ENCODE results near the gene ABLIM2.

The ABLIM2 gene

DNA sequence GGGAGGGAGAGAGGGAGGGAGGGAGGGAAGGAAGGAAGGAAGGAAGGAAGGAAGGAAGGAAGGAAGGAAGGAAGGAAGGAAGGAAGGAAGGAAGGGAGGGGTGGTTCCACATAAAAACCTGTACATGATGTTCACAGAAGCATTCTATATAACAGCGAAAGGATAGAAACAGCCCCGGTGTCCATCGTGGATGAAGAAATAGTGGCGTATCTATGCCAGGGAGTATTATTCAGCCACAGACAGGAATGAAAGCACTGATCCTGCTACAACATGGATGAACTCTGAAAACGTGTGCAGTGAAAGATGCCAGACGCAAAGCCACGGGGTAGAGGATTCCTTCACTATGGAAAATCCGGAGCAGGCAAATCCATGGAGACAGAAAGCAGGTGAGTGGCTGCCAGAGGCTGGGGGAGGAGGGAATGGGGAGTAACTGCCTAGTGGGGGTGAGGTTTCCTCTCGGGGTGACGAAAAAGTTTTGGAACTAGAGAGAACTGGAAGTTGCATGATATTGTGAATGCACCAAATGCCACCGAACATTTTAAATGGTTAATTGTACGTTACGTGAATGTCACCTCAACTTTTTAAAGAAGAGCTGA is 92.2 kb downstream of the ABLIM2 start:
- DNase-seq, result no peak

- no peak for DNase-seq
These were observed 94.5 kb downstream of the ABLIM2 start for GRCh38 chr4:8063974-8064563.

DNA sequence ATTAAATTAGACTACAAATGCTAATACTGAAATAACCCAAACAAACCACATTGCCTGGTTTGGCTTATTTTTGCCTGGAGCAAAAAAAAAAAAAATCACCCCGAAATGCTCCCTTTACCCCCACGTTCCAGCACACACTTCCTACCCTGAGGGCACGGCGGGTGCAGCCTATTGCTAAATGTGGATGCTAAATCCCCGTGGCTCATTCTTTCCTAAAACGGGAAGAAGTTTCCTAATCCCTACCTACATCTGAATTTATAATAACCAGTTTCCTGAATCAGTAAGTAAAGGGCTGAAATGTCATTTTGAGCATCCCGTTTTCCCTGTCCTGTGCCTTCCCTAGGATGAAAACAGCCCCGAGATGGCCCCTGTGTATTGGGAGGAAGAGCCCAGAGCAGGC is 97.0 kb downstream of the ABLIM2 start:
- DNase-seq, result no peak

DNA sequence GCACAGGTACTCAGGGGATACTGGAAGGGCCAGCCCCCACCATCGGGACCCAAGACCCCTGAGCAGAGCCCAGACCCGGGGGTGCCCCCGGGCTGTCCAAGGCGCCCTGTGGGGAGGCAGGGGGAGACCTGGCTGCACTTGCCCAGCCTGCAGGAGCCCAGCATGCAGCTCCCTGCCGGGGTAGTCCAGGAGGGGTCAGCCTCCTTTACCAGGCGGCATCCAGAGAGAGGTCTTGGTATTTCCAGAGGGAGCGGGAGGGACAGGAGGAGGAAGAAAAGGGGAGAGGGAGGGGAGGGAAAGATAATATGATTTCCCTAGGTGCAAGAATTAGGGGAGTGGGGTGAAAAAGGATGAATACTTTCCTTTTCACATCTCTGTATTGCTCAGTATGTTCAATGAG is 97.5 kb downstream of the ABLIM2 start:
- DNase-seq, result no peak

- DNase-seq, result no peak
These were observed 98.0 kb downstream of the ABLIM2 start for GRCh38 chr4:8060632-8061031.

- no peak for DNase-seq
These were observed 100.6 kb downstream of the ABLIM2 start for GRCh38 chr4:8058031-8058479.

DNA sequence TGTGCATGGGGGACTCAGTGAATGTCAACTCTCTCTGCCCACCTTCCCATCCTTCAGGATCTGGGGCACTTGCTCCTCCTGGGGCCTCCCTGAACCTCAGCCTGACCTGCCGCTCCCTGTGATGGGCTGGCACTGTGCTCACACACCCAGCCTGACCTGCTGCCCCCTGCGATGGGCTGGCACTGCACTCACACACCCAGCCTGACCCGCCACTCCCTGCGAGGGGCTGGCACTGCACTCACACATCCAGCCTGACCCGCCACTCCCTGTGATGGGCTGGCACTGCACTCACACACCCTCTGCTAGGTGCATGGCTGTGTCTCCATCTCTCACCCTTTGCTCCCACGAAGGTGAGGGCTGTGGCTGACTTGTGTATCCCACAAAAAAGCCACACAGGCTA is 103.4 kb downstream of the ABLIM2 start:
- no peak for DNase-seq

- no peak for DNase-seq
These were observed 104.7 kb downstream of the ABLIM2 start for GRCh38 chr4:8053688-8054449.

DNA sequence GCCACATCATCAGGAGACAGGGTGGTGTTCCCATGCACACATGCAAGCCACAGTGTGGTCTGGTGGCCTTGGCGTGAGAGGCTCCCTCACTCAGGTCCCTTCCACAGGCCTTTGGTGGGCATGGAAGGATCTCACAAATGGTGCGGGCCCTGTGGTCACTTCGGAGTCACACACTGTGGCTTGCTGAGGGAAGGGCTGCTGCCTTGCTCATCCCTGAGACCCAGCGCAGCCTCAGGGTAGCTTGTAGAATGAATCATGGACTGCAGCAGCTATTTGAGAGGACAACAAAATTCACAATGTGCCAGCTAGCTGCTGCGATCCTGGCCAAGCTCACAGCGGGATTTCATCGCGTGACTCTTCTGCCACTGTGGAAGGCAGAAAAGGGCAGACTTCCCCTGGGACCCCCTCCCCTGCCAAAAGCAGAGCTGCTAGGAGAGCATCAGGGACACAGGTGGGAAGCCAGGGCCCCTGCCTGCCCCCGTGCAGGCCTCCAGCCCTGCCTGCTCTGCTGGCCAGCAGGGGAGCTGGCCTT is 106.4 kb downstream of the ABLIM2 start:
- DNase-seq, result no peak

DNA sequence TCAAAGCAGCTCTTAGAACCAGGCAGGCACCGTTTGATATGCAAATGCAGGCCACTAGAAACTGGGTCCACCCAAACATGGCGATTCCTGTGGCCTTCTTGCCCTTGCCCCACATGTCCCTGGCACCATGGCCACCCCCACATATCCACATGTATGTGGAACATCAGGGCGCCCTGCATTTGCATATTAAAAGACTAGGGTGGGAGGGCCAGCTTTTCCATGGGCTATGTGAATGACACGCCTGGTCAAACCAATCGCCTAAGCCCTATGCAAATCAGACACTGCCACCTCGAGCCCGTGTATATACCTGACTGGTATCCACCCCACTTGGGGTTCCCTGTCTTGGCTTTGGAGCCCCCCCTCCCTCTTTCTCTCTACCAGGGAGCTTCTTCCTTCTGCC is 107.0 kb downstream of the ABLIM2 start:
- DNase-seq, result no peak

DNA sequence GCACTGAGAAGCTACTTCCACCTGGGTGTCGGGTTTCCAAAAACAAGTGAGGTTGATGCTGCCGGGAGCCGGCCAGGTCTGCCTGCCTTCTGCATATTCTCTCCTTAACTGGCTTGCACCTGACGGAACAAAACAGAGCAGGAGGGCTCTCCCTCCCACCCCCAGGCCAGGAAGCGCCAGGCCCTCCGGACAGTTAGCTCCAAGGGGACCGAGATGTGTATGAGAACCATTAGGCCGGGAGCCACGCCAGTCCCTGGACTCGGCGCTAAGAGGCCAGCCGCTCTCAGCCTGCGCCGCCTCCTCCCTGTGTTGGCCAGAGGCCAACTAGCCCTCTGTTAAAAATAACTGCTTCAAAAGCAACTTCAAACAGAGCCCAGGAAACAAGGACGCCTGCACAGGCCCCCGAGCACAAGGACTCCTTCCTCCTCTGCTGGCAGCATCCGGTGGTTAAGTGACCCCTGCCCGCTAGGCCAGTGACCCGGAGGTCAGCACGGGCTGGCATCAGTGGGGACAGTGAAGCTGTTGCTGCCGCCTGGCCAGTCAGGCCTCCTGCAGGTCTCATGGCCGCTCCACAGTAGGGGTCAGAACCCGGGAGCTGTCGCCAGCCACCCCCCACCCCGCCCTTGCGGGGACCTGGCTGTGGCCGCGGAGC is 107.9 kb downstream of the ABLIM2 start:
- DNase-seq, result no peak

DNA sequence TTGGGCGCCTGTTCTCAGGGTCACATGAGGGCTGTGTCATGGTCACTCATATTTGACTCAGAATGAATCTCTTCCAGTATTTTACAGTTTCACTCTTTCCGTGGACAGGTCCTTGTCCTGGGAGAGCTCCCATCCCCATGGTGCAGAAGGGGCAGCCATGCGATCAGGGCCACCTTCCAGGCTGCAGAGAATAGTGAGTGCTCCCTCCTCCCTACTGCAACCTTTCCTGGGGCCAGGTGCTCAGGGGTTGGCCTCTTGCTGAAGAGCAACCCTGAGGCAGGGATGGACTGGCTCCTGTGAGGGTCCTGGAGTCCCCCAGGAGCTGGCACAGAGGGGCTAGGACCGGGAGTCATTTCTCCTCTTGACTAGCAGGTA is 108.4 kb downstream of the ABLIM2 start:
- no peak for DNase-seq

GRCh38 chr4:8048856-8049676 is 109.5 kb downstream of the ABLIM2 start:
- DNase-seq, result no peak

- DNase-seq, result no peak
These were observed 110.6 kb downstream of the ABLIM2 start for GRCh38 chr4:8047837-8048678.

DNA sequence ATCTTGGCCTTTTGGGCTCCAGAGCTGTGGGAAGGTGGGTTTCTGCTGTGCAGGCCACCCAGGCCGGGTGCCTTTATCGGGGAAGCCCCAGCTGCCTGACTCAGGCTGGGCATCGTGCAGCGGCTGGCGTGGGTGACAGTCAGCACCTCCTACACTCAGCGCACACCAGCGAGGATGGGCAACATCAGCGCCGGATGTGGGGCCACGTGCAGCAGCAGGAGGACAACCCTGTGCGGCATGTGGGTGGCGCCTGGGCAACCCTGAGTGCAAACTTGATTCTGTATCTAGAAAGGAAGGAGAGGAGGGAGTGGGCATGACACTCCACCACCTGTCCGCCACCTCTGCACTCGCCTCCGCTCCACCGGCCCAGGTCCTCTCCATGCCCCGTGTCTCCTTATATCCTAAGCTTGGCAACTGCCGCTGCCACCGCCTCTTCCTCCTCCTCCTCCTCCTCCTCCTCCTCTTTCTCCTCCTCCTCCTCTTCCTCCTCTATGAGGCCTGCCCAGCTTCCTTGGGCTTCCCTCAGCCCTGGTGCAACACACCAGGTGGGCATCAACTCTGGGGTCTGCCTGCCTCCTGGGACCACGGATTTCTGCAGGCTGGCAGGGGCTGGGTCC is 111.6 kb downstream of the ABLIM2 start:
- no peak for DNase-seq

- no peak for DNase-seq
These were observed 112.7 kb downstream of the ABLIM2 start for GRCh38 chr4:8045909-8046308.

- no peak for DNase-seq
These were observed 113.9 kb downstream of the ABLIM2 start for GRCh38 chr4:8044699-8045098.

- no peak for DNase-seq
These were observed 114.4 kb downstream of the ABLIM2 start for GRCh38 chr4:8044244-8044643.

GRCh38 chr4:8043596-8043995 is 115.0 kb downstream of the ABLIM2 start:
- no peak for DNase-seq

GRCh38 chr4:8041868-8042267 is 116.7 kb downstream of the ABLIM2 start:
- DNase-seq, result no peak

- DNase-seq, result no peak
These were observed 117.4 kb downstream of the ABLIM2 start for GRCh38 chr4:8041172-8041571.
